ENCODE results near the gene PEAK3. TPM values are rescaled to one million over a fixed set of nuclear protein-coding genes. Genes with fewer than 3 reads are reported as not detected.

The PEAK3 gene, protein sequence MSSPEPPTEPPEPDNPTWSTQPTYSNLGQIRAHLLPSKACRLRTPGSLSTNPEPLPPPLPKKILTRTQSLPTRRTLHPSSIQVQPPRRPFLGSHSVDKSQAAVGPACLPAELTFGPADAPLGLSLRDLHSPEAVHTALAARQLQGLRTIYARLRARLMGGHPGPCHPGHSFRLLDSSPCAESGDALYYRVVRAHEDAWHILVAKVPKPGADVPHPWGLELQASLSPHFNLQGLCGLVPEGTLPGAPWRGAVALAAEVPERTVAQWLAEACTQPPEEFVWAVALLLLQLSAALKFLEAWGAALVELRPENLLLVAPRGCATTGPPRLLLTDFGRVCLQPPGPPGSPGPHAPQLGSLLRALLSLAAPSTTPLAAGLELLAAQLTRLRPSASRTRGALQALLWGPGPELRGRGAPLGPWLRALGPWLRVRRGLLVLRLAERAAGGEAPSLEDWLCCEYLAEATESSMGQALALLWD
- total RNA-seq: not detected in 2 replicates

DNA sequence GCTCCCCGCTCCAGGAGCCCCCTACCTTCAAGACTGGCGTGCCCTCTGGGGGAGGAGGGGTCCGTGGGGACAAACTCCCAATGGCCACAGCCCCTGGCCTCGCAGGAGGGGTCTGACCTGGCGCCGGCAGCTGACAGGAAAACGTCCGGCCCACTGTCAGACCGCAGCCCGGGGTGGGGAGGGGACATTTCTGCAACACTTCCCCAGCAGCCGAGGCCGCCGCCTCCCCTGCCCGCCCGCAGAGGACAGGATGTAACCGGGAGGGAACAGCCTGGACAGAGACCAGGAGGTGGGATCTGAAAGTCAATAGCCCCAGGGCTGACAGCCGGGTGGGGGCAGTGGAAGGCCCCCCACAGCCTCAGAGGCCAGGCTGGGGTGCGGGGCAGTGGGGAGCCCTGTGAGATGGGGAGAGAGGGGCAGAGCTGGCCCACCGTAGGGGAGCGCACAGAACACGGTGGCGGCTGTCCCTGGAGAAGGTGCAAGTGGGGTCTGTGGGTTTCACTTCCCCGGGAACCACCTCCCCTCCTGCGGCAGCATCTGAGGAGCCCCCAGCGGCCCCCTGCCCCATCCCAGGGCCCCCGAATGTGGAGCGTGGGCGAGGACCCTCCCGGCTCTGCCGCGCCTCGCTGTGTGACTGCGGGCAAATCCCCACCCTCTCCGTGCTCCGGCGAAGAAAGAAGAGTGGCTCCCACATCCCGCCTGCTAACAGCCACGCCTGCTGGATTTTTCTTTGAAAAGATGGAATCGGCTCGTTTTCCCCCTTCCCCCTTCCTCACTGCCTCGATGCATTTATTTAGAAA, at the start of gene PEAK3:
PEAK3 (minus strand) TSS at position 114 of the 800 bp plus-strand sequence. CDS start 1,244 bp downstream, outside the sequence.

DNA sequence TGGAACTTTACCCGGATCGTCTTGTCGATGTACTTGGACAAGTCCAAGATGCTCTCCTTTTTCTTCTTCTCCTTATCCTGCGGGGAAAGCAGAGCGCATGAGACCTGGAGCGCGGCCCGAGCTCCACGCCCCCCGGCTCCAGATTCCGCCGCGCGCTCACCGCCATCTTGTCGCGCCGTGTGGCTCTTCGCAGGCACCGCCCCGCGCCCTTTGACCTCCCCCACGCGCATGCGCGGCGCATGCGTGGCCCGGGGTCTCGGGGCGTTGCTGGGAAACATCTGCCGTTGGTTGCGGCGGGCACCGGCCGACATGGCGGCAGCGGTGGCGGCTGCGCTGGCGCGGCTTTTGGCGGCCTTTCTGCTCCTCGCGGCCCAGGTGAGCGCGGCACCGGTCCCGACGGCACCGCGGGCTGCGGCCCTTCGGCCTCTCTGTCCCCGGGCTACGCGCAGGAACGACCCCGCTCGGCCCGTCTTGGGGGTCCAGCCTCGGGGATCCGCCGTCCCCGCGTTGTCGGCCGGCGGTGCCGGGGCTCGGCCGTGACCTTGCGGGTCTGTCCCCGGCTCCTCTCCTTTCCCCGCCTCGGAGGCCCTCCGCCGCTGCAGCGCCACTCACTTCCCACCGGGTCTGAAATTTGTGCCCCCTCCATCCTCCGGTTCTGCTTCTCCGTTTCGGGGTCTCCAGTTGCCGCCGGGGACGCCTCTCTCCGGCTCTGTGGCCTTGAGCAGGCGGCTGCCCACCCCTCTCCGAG, 46.6 kb upstream of the PEAK3 start, which contains the start of the genes LSM7 and SPPL2B:
LSM7 (minus strand) TSS at position 186 of the 748 bp plus-strand sequence; CDS start at position 166, 20 bp downstream.
SPPL2B (plus strand) TSS at position 284 of the 748 bp plus-strand sequence; CDS start at position 310, 26 bp downstream.

DNA sequence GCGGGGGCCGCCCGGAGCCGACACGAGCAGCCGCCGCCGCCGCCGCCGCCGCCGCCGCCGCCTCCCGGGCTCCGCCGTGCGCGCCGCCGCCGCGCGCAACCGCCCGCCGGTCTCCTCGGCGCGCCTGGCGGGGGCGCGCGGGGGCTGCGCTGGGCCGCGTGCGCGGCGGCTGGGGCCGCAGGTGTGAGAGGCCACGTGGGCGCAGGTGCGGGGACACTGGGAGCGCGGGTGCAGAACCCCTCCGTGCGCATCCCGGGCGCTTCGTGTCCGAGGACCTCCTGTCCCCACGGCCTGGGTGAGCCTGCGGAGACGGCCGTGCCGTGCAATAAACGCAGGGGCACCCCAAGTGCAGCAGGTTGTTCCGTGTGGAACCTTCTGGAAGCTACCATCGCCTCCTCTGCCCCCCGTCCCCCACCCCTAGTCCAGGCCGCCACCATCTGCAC, 26.2 kb upstream of the PEAK3 start, which contains the start of gene LINGO3:
LINGO3 (minus strand) TSS at position 41 of the 443 bp plus-strand sequence. CDS start 16,378 bp downstream, outside the sequence.

DNA sequence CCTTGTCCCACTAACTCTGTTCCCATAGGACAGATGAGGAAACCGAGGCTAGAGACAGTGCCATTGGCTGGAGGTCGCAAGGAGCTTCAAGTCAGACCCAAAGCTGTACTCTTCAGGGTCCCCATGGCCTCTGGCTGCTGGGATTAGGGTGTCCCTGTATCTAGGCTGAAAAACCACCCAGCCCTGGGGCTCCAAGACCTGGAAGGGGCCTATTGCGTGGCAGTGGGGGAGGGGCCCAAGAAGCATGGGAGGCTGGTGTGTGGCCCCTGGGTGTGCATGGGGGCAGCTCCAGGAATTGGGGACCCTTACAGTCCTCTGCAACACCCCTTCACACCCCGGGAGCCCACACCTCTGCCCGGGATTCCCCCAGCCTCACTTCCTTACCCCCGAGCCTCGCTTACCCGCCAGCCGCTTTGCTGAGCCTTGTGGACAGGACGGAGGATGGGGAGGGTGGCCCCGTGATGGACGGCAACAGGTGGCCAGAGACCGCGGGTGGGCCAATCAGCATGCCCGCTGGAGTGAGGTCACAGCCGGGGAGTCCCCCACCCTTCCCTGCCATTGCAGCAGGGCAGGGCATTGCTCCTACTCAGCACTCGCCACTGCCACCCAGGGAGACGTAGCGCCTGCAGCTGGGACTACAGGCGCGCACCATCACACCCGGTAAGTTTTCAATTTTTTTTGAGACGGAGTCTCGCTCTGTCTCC, 25.8 kb downstream of the PEAK3 start, which contains the start of gene JSRP1:
JSRP1 (minus strand) TSS at position 436 of the 704 bp plus-strand sequence. CDS start 1,103 bp downstream, outside the sequence.

DNA sequence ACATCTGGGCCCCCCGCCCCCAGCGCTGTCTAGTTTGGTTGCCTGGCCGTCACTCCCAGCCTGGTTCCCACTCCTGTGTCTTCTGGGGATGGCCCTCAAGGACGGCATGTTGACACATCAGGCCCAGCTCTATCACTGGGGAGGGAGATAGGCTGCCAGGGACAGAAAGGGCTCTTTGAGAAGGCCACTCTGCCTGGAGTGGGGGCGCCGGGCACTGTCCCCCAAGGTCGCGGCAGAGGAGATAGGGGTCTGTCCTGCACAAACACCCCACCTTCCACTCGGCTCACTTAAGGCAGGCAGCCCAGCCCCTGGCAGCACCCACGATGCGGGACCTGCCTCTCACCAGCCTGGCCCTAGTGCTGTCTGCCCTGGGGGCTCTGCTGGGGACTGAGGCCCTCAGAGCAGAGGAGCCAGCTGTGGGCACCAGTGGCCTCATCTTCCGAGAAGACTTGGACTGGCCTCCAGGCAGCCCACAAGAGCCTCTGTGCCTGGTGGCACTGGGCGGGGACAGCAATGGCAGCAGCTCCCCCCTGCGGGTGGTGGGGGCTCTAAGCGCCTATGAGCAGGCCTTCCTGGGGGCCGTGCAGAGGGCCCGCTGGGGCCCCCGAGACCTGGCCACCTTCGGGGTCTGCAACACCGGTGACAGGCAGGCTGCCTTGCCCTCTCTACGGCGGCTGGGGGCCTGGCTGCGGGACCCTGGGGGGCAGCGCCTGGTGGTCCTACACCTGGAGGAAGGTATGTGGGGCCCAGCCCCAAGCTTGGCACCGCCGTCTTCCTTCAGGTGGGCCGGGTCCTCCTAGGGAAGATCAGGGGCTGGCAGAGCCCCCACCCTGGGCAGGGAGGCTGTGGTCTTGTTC, 32.7 kb downstream of the PEAK3 start, which contains the start of gene AMH:
AMH (plus strand) TSS at position 314 of the 857 bp plus-strand sequence; CDS start at position 324, 10 bp downstream.

DNA sequence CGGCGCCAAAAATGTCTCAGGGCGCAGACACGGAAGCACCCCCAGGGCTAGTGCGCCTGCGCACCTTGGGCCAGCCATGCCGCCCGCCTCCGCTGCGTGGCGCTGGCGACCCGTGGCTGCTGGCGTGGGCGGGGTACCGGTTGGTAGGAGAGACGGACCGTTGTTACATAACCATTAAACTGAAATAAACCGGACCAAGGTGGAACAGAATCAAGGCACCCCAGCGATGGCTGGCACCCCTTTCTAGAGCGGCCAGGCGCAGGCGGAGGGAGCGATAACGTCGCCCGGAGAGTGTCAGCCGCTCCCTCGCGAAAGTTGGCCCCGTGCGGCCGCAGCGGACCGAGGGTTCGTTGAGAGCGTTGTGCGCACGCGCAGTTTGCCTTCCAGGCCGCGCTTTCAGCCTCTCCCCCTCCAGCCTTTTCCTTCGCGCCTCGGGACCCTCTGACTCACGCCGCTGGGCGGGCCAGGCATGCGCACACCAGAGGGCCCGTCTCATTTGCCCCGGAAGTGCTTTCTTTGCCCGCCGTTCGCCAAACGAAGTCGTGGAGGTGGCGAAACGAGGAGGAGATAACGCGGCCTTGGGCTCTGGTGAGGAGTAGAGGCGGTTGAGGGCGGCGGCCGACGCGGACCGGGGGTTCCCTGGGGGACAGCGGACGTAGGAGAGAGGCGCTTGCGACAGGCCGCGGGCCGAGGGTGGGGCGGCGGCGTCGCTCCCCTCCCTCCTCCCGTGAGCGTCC, 45.5 kb downstream of the PEAK3 start, which contains the start of the genes PLEKHJ1 and SF3A2:
PLEKHJ1 (minus strand) TSS at position 16 of the 737 bp plus-strand sequence. CDS start 81 bp downstream, outside the sequence.
SF3A2 (plus strand) TSS at position 511 of the 737 bp plus-strand sequence. CDS start 6,595 bp downstream, outside the sequence.

Other genes with a start within 250 kb of the PEAK3 start
- gene MKNK2, start 230.9 kb downstream of the PEAK3 start, total RNA-seq: 105 and 169 TPM in 2 replicates
- 44.1 and 46.2 TPM in 2 replicates for gene MOB3A, start 185.8 kb downstream of the PEAK3 start, total RNA-seq
- gene IZUMO4, start 185.3 kb downstream of the PEAK3 start, total RNA-seq: 0.36 and 1.6 TPM in 2 replicates
- 110 and 111 TPM in 2 replicates for gene AP3D1, start 130.6 kb downstream of the PEAK3 start, total RNA-seq
- 7.3 and 10.5 TPM in 2 replicates for gene DOT1L, start 118.2 kb downstream of the PEAK3 start, total RNA-seq
- gene PLEKHJ1, start 45.8 kb downstream of the PEAK3 start, total RNA-seq: 48.3 and 67.2 TPM in 2 replicates
- 33.0 and 33.6 TPM in 2 replicates for gene SF3A2, start 45.4 kb downstream of the PEAK3 start, total RNA-seq
- 0.32 TPM in 1 of 2 replicates, not detected in the other for gene AMH, start 32.9 kb downstream of the PEAK3 start, total RNA-seq
- not detected in 2 replicates for gene JSRP1, start 25.8 kb downstream of the PEAK3 start, total RNA-seq
- gene LINGO3, start 26.0 kb upstream of the PEAK3 start, total RNA-seq: 0.49 TPM in 1 of 2 replicates, not detected in the other
- 120 and 145 TPM in 2 replicates for gene LSM7, start 46.4 kb upstream of the PEAK3 start, total RNA-seq
- gene SPPL2B, start 46.5 kb upstream of the PEAK3 start, total RNA-seq: 53.8 and 62.2 TPM in 2 replicates
- gene TMPRSS9, start 78.1 kb upstream of the PEAK3 start, total RNA-seq: not detected in 2 replicates
- 61.6 and 75.1 TPM in 2 replicates for gene TIMM13, start 145.4 kb upstream of the PEAK3 start, total RNA-seq
- gene LMNB2, start 174.8 kb upstream of the PEAK3 start, total RNA-seq: 49.5 and 66.4 TPM in 2 replicates
- 119 and 194 TPM in 2 replicates for gene GADD45B, start 194.0 kb upstream of the PEAK3 start, total RNA-seq